Gastroesophageal sphincter (tissue), 4 donors: ENCODE measurements around the gene SGPL1. TPM values are rescaled to one million over a fixed set of nuclear protein-coding genes. Genes with fewer than 3 reads are reported as not detected.
"Not testable (repeated sequence)": the region's sequence is repeated elsewhere in the genome, so short reads cannot be mapped to it uniquely, and the experiment has no call there.

Experiments used
- ATAC-seq: fragments of 150-250 bp; one replicate; pipeline ENCODE4 v1.9.1; 2016; ENCODE audit warnings: mild to moderate bottlenecking, moderate library complexity
- H3K27ac ChIP-seq, 4 donors: fragments of 200-600 bp; sonication (generic) in 3 of 4; 1 replicate in 3 of 4; 2 replicates in 1 of 4; pipeline ENCODE4 v1.5.1; 2016 to 2019
- H3K27me3 ChIP-seq: fragments of 200-600 bp; sonication (generic); one replicate; pipeline ENCODE4 v1.5.1; 2019
- H3K36me3 ChIP-seq, 2 donors: fragments of 200-600 bp; sonication (generic); one replicate each; pipeline ENCODE4 v1.5.1; 2019; ENCODE audit warnings: control low read depth in 1 of 2
- H3K4me1 ChIP-seq, 3 donors: fragments of 200-600 bp; sonication (generic); 1 replicate in 2 of 3; 2 replicates in 1 of 3; pipeline ENCODE4 v1.5.1; 2016 to 2019; ENCODE audit warnings: control low read depth in 2 of 3
- H3K4me3 ChIP-seq, 2 donors: fragments of 200-600 bp; sonication (generic); one replicate each; pipeline ENCODE4 v1.5.1; 2019; ENCODE audit warnings: mild to moderate bottlenecking in 1 of 2, moderate library complexity in 1 of 2
- H3K9me3 ChIP-seq, 3 donors: fragments of 200-600 bp; sonication (generic); one replicate each; pipeline ENCODE4 v1.5.1; 2017 to 2019; ENCODE audit warnings: control low read depth in 2 of 3
- EP300 ChIP-seq: sonication (generic); formaldehyde crosslinking; IDR thresholded peaks from one replicate; pipeline ENCODE4 v1.6.1; 2017; ENCODE audit warnings: antibody characterized with exemption, mild to moderate bottlenecking
- POLR2A ChIP-seq, 2 donors: fragments of 450-650 bp; IDR thresholded peaks; one replicate each; pipeline ENCODE4 v1.6.1; 2017; ENCODE audit warnings: antibody characterized with exemption in 2 of 2, mild to moderate bottlenecking in 2 of 2, moderate library complexity in 1 of 2
- POLR2AphosphoS5 ChIP-seq: sonication (generic); formaldehyde crosslinking; IDR thresholded peaks from one replicate; pipeline ENCODE4 v1.6.1; 2017; ENCODE audit warnings: antibody characterized with exemption
- WGBS, 2 donors: methylation state at CpG; one replicate each; pipeline ENCODE4 v1.1.5; 2018; ENCODE audit warnings: low coverage in 1 of 2; 5-methylcytosine and 5-hydroxymethylcytosine counted together
- total RNA-seq, 4 donors: library from RNA; depleted of rRNA; stranded (reverse); fragments of >200 nt; gene quantifications; one replicate each; pipeline ENCODE4 v1.1.0, GENCODE V29; 2016
- TF ChIP-seq, protein P1 (sequence below), 4 experiments: fragments of 200-600 bp in 2 of 4; fragments of 450-650 bp in 2 of 4; sonication (generic) in 1 of 4; IDR thresholded peaks; one replicate each; pipeline ENCODE4 v1.5.1; 2017 to 2019; ENCODE audit warnings: antibody characterized with exemption in 4 of 4, mild to moderate bottlenecking in 2 of 4, moderate library complexity in 2 of 4

SGPL1 gene
- total RNA-seq, 4 donors from 2014 or later, result 23.0 to 28.1 (median 24.4) TPM

DNA sequence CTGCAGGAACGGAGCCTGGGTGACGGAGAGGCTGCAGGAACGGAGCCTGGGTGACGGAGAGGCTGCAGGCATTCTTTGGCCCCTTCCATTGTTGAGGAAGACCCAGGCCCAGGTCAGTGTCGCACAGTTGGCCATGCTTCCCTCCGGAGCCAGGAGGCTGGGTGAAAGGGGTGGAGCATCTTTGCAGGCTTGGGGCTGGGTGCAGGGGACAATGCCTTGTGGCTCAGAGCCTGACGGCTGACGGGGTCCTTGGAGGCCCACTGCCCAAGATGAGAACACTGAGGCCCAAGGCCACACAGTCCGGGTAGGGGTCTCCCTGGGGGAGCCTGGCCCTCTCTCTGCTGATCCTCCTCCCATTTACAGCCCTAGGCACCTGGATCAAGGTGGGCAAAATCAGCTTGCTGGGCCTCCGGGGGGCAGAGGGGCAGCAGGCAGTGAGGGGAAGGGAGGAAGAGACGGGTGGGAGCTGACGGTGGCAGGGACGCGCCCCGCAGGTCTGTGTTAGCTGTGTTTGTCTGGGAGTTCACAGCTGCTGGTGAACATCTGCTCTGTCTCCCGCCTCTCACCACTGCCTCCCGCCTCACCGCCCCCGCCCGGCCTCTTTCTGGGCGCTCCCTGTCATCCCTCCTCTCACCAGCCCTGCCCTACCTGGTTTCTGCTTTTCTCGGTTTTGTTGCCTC, 103.2 kb downstream of the SGPL1 start:
- Histone ChIP-seq H3K27me3 (peaks cover 19% of the 10 kb centered on the region), H3K27ac (no peak overlapping the region), H3K36me3 (no peaks in the 10 kb centered on the region), H3K4me1 (no peaks in the 10 kb centered on the region), H3K4me3 (no peak overlapping the region), H3K9me3 (no peaks in the 10 kb centered on the region)
- no peak for TF ChIP-seq EP300
- WGBS, 2 donors, result 17 to 75% methylated on average over 1 to 4 of the region's 22 CpGs
- ATAC-seq, result no peak

- 80 to 100% methylated on average over 1 of the region's 10 CpGs for WGBS, 2 donors
- not testable (repeated sequence) for H3K27ac ChIP-seq, H3K4me1 ChIP-seq, H3K9me3 ChIP-seq, H3K36me3 ChIP-seq, ATAC-seq, H3K4me3 ChIP-seq
- peaks cover 19% of the 10 kb centered on the region for H3K27me3 ChIP-seq
These were observed 104.2 kb downstream of the SGPL1 start for GRCh38 chr10:70919906-70920305.

DNA sequence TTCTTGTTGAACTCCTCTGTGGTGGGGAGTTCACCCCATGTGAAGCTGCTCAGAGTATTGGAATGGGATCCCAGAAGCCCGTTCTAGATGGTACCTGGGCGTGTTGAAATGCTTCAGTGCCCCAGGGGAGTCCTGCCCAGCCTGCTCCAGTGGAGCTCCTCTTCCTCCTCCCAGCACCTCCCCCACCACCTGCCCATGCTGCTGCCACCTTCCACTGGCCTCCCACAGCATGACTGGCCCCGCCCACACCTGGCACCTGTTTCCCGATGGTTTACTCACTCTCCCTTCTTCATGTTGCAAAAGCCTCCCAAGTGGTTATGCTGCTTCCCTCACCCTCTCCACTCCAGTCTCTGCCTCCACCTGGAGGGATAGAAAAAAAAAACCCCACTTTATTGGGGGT, 104.8 kb downstream of the SGPL1 start:
- H3K36me3 ChIP-seq, result no peaks in the 10 kb centered on the region
- 39 to 85% methylated on average over 3 of the region's 4 CpGs for WGBS, 2 donors

GRCh38 chr10:70921285-70921684, 105.5 kb downstream of the SGPL1 start:
- H3K36me3 ChIP-seq, result no peaks in the 10 kb centered on the region
- H3K27ac ChIP-seq, result no peak overlapping the region
- TF ChIP-seq, protein P1, sequence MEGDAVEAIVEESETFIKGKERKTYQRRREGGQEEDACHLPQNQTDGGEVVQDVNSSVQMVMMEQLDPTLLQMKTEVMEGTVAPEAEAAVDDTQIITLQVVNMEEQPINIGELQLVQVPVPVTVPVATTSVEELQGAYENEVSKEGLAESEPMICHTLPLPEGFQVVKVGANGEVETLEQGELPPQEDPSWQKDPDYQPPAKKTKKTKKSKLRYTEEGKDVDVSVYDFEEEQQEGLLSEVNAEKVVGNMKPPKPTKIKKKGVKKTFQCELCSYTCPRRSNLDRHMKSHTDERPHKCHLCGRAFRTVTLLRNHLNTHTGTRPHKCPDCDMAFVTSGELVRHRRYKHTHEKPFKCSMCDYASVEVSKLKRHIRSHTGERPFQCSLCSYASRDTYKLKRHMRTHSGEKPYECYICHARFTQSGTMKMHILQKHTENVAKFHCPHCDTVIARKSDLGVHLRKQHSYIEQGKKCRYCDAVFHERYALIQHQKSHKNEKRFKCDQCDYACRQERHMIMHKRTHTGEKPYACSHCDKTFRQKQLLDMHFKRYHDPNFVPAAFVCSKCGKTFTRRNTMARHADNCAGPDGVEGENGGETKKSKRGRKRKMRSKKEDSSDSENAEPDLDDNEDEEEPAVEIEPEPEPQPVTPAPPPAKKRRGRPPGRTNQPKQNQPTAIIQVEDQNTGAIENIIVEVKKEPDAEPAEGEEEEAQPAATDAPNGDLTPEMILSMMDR (IDR thresholded peaks at IDR 0.05), result no peak
- TF ChIP-seq POLR2A (IDR thresholded peaks at IDR 0.05), result no peak
- no peak for TF ChIP-seq EP300
- no peak for TF ChIP-seq POLR2AphosphoS5
- 77% methylated on average over 1 of the region's 1 CpG; no CpG with 5 or more reads in 1 of the 2 donors for WGBS, 2 donors
- H3K27me3 ChIP-seq, result peaks cover 19% of the 10 kb centered on the region
- ATAC-seq, result no peak
- H3K4me3 ChIP-seq, result no peak overlapping the region
- H3K4me1 ChIP-seq, result peaks cover 0 to 6% (median 0%) of the 10 kb centered on the region in 3 donors
- no peaks in the 10 kb centered on the region for H3K9me3 ChIP-seq

More for the DNA sequence above, 104.8 kb downstream of the SGPL1 start:
- H3K27ac ChIP-seq, result no peak overlapping the region
- H3K27me3 ChIP-seq, result peaks cover 19% of the 10 kb centered on the region
- ATAC-seq, result no peak
- H3K9me3 ChIP-seq, result no peaks in the 10 kb centered on the region
- no peak for TF ChIP-seq EP300
- TF ChIP-seq, protein P1 (IDR thresholded peaks at IDR 0.05), result no peak
- TF ChIP-seq POLR2AphosphoS5, result no peak
- no peak for TF ChIP-seq POLR2A (IDR thresholded peaks at IDR 0.05)
- no peak overlapping the region for H3K4me3 ChIP-seq
- peaks cover 0 to 2% (median 0%) of the 10 kb centered on the region in 3 donors for H3K4me1 ChIP-seq

DNA sequence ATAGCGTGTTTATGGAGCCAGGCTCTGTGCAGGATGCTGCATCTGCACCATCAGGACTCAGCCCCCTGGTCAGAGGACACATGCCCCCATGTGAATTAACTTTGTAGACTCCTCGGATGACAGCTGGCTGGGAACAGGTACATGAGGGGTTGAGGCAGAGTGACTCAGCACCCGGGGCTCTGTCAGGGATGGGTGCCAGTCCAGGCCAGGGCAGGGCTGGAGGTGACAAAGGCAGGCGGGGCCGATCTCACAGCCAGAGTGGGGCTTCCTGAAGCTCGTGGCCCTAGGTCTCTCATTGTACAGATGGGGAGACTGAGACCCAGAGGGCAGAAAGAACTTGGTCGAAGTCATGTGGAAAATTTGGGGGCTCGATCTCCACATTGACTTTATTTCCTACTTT, 107.9 kb downstream of the SGPL1 start:
- Histone ChIP-seq H3K36me3 (no peaks in the 10 kb centered on the region), H3K4me3 (no peak overlapping the region), H3K9me3 (no peaks in the 10 kb centered on the region), H3K27ac (no peak overlapping the region), H3K27me3 (peaks cover 19% of the 10 kb centered on the region), H3K4me1 (peaks cover 0 to 6% (median 0%) of the 10 kb centered on the region in 3 donors)
- no peak for TF ChIP-seq POLR2A (IDR thresholded peaks at IDR 0.05)
- ATAC-seq, result no peak
- WGBS, 2 donors, result 86% methylated on average over 1 of the region's 8 CpGs; no CpG with 5 or more reads in 1 of the 2 donors

DNA sequence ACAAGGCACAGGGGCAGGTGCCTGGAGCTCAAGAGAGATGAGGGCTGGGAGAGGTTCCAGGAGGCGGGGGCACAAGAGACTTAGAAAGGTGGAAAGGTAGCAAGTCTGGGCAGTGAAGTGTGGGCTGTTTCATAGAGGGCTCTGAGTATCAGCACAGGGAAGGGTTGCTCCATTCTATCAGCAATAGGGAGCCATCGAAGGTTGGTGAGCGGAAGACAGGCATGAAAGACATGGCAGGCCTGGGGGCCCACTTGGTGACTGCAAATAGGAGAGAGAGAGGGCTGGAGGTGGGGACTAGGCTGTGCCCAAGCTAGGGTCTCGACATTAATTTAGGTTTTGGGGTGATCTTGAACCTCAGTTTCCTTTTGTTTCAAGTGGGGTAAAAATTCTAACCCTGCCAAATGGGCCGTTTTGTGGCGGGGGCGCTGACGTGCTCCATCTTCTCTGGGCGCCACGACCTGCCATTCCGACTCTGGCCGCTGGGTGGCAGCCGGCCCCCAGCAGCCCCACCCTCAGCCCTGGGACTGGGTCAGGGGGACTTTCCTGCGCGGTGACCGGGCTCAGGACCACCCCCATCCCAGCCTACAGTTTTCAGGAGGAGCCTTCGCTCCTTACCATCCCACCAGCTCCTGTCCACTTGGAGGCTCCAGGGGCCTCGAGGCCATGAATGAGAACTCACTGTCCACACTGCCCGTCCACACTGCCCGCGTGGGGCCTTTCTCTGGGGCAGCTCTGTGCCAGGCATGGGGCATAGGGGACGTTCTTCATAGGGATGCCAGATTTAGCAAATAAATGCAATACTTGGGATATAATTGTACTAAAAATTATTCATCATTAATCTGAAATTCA, 109.9 kb downstream of the SGPL1 start:
- no peak overlapping the region for H3K27ac ChIP-seq
- TF ChIP-seq POLR2A (IDR thresholded peaks at IDR 0.05), result no peak
- no peak for TF ChIP-seq POLR2AphosphoS5
- TF ChIP-seq, protein P1 (IDR thresholded peaks at IDR 0.05), result peak in 3 of 4 experiments; percentile 89 to 98 (median 92)
- TF ChIP-seq EP300, result no peak
- 10 to 20% methylated on average over 2 to 15 of the region's 22 CpGs for WGBS, 2 donors

More for the DNA sequence above, 109.9 kb downstream of the SGPL1 start:
- H3K9me3 ChIP-seq, result no peaks in the 10 kb centered on the region
- peaks cover 0 to 6% (median 0%) of the 10 kb centered on the region in 3 donors for H3K4me1 ChIP-seq
- ATAC-seq, result peak; percentile 70
- no peaks in the 10 kb centered on the region for H3K36me3 ChIP-seq
- H3K27me3 ChIP-seq, result peaks cover 7% of the 10 kb centered on the region
- H3K4me3 ChIP-seq, result no peak overlapping the region
